OCI-LY1 (cell line): Measurements from ENCODE around the gene DOCK6.

Experiments used
- H2AFZ ChIP-seq: fragments of 200-600 bp; sonication (generic), shearing (Covaris generic); 2 replicates; pipeline ENCODE4 v1.6.0; 2014; ENCODE audit warnings: antibody characterized with exemption, mild to moderate bottlenecking, low read length
- H3F3A ChIP-seq: fragments of 200-600 bp; sonication (generic), shearing (Covaris generic); 2 replicates; pipeline ENCODE4 v1.6.0; 2014; ENCODE audit warnings: mild to moderate bottlenecking, antibody characterized with exemption, low read length, moderate library complexity; ENCODE audit not compliant: insufficient read depth
- H3K27ac ChIP-seq: fragments of 200-600 bp; sonication (generic); 2 replicates; pipeline ENCODE4 v1.5.1; 2014; ENCODE audit warnings: low read length, mixed run types, mild to moderate bottlenecking, low read depth; ENCODE audit not compliant: poor library complexity, severe bottlenecking
- H3K27me3 ChIP-seq: fragments of 200-600 bp; sonication (generic); 2 replicates; pipeline ENCODE4 v1.6.0; 2014; ENCODE audit warnings: antibody characterized with exemption, mild to moderate bottlenecking, low read length, moderate library complexity; ENCODE audit not compliant: insufficient read depth
- H3K36me3 ChIP-seq: fragments of 200-600 bp; sonication (generic); 2 replicates; pipeline ENCODE4 v1.6.1; 2014; ENCODE audit warnings: mild to moderate bottlenecking, antibody characterized with exemption, low read length, moderate library complexity, mixed read lengths; ENCODE audit not compliant: insufficient read depth
- H3K4me1 ChIP-seq: fragments of 200-600 bp; sonication (generic); 2 replicates; pipeline ENCODE4 v1.5.1; 2014; ENCODE audit warnings: mild to moderate bottlenecking, low read length, moderate library complexity; ENCODE audit not compliant: insufficient read depth, severe bottlenecking
- H3K4me2 ChIP-seq: fragments of 200-600 bp; sonication (generic), shearing (Covaris generic); 2 replicates; pipeline ENCODE4 v1.6.1; 2014; ENCODE audit warnings: low read length
- H3K4me3 ChIP-seq: fragments of 200-600 bp; sonication (generic); 2 replicates; pipeline ENCODE4 v1.5.1; 2014; ENCODE audit warnings: low read length, low read depth, mild to moderate bottlenecking, mixed read lengths; ENCODE audit not compliant: poor library complexity, severe bottlenecking
- H3K79me2 ChIP-seq: fragments of 200-600 bp; shearing (Covaris generic); 2 replicates; pipeline ENCODE4 v1.6.1; 2016; ENCODE audit warnings: mixed run types, low read length, mixed read lengths; ENCODE audit not compliant: insufficient read depth
- H3K9ac ChIP-seq: fragments of 200-600 bp; sonication (generic), shearing (Covaris generic); 2 replicates; pipeline ENCODE4 v1.6.1; 2014; ENCODE audit warnings: mild to moderate bottlenecking, low read length, mixed read lengths
- H3K9me2 ChIP-seq: fragments of 200-600 bp; sonication (generic), shearing (Covaris generic); 2 replicates; pipeline ENCODE4 v1.6.1; 2014; ENCODE audit warnings: low read depth, mild to moderate bottlenecking, low read length, mixed read lengths
- H3K9me3 ChIP-seq: fragments of 200-600 bp; shearing (Covaris generic); 2 replicates; pipeline ENCODE4 v1.6.1; 2014; ENCODE audit warnings: low read length, mixed read lengths
- H4K20me1 ChIP-seq: fragments of 200-600 bp; sonication (generic), shearing (Covaris generic); 2 replicates; pipeline ENCODE4 v1.6.0; 2016; ENCODE audit warnings: mild to moderate bottlenecking, low read length; ENCODE audit not compliant: insufficient read depth
- CTCF ChIP-seq: fragments of 200-600 bp; sonication (generic), shearing (Covaris generic); IDR thresholded peaks from 2 replicates; pipeline ENCODE4 v1.5.1; 2017; ENCODE audit warnings: mild to moderate bottlenecking, antibody characterized with exemption, low read length, moderate library complexity, mixed read lengths
- EZH2 ChIP-seq: fragments of 200-600 bp; sonication (generic), shearing (Covaris generic); IDR thresholded peaks from 2 replicates; pipeline ENCODE4 v1.8.0; 2017; ENCODE audit warnings: borderline replicate concordance, mixed run types, mild to moderate bottlenecking, antibody characterized with exemption, low read length, moderate library complexity, mixed read lengths

DOCK6 gene

GRCh38 chr19:11254666-11255065 is 7.7 kb downstream of the DOCK6 start:
- H3F3A ChIP-seq, result no peaks in the 10 kb centered on the region
- no peaks in the 10 kb centered on the region for H4K20me1 ChIP-seq
- no peaks in the 10 kb centered on the region for H3K4me1 ChIP-seq
- H3K4me2 ChIP-seq, result no peak overlapping the region
- no peaks in the 10 kb centered on the region for H3K9me2 ChIP-seq
- H3K79me2 ChIP-seq, result no peaks in the 10 kb centered on the region
- H3K9ac ChIP-seq, result no peak overlapping the region
- TF ChIP-seq EZH2, result no peak
- TF ChIP-seq CTCF, result peak; percentile 34; the same call in 1 of the 2 replicates
- no peaks in the 10 kb centered on the region for H3K27me3 ChIP-seq
- H3K4me3 ChIP-seq, result no peak overlapping the region
- H3K9me3 ChIP-seq, result no peaks in the 10 kb centered on the region
- peaks cover 7% of the 10 kb centered on the region; the same call in 1 of the 2 replicates for H3K36me3 ChIP-seq
- no peak overlapping the region for H3K27ac ChIP-seq
- no peak overlapping the region for H2AFZ ChIP-seq

DNA sequence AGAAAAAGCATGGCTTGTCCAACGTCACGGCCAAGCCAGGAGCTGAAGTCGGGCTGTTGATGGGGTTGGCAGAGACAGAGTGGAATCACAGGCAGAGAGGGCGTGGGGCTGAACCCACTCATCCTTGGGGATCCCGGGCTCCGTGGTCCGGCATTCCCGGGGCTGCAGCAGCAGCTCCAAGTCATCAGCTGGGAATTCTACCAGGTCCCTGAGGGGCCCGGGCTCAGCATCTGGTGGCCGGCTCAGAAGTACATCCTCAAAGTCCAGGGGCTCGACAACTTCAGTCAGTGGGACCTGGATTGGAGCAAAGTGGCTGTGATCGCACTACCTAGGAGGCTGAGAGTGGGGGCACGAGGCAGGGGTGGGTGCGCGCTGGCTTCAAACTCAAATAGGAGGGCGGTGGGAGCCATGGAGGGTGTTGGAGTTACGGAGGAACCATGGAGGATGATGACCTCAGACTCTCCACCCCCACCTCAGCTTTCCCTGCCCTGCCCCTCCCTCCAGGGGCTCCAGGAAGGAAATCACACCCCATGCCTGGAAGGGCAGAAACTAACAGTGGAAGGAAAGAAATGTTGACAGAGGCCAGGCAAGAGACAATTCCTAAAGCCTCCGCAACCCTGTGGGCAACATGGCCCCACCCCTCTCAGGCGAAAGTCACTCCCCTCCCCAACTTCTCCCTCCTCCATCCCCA is 9.5 kb downstream of the DOCK6 start:
- Histone ChIP-seq H4K20me1 (no peaks in the 10 kb centered on the region), H3K27ac (no peak overlapping the region), H3F3A (no peaks in the 10 kb centered on the region), H3K4me3 (no peak overlapping the region), H3K36me3 (peaks cover 9% of the 10 kb centered on the region), H3K4me1 (no peaks in the 10 kb centered on the region), H3K4me2 (no peak overlapping the region), H3K9me3 (no peaks in the 10 kb centered on the region), H3K27me3 (no peaks in the 10 kb centered on the region), H3K9me2 (no peaks in the 10 kb centered on the region), H2AFZ (no peak overlapping the region), H3K79me2 (no peaks in the 10 kb centered on the region), H3K9ac (no peak overlapping the region)
- TF ChIP-seq CTCF (no peak), EZH2 (no peak)

- TF ChIP-seq CTCF, result no peak
- no peak for TF ChIP-seq EZH2
- Histone ChIP-seq H3K79me2 (no peaks in the 10 kb centered on the region), H3K4me2 (no peak overlapping the region), H3K4me1 (no peaks in the 10 kb centered on the region), H4K20me1 (no peaks in the 10 kb centered on the region), H3K27me3 (no peaks in the 10 kb centered on the region), H3K9ac (no peak overlapping the region), H2AFZ (no peak overlapping the region), H3K9me2 (no peaks in the 10 kb centered on the region), H3K27ac (no peak overlapping the region), H3K9me3 (no peaks in the 10 kb centered on the region), H3F3A (no peaks in the 10 kb centered on the region), H3K36me3 (peaks cover 12% of the 10 kb centered on the region), H3K4me3 (no peak overlapping the region)
Observed at GRCh38 chr19:11251650-11252314, 10.5 kb downstream of the DOCK6 start.
